ENCODE data around the gene ADAM22.

- TF ChIP-seq CTCF (IDR thresholded peaks at IDR 0.05) (no peak), POLR2A (IDR thresholded peaks at IDR 0.05) (no peak)
These were observed 170.7 kb downstream of the ADAM22 start for GRCh38 chr7:88104732-88105131.
